HCEC 1CT (cell line): Measurements from ENCODE around the gene TLDC2.

Source experiments
- DNase-seq: peaks from one replicate; pipeline ENCODE4 v3.0.0-alpha.2; 2017

TLDC2 gene

GRCh38 chr20:36850759-36851158 is 25.2 kb upstream of the TLDC2 start:
- no peak for DNase-seq

GRCh38 chr20:36851490-36851889 is 24.4 kb upstream of the TLDC2 start:
- no peak for DNase-seq

GRCh38 chr20:36852187-36852586 is 23.8 kb upstream of the TLDC2 start:
- DNase-seq: no peak

- no peak for DNase-seq
These were observed 21.3 kb upstream of the TLDC2 start for GRCh38 chr20:36854348-36855240.

GRCh38 chr20:36855241-36855657 is 20.7 kb upstream of the TLDC2 start:
- no peak for DNase-seq

GRCh38 chr20:36856195-36856594 is 19.7 kb upstream of the TLDC2 start:
- no peak for DNase-seq

GRCh38 chr20:36856691-36857635 is 19.0 kb upstream of the TLDC2 start:
- DNase-seq: no peak

GRCh38 chr20:36859282-36859555 is 16.7 kb upstream of the TLDC2 start:
- no peak for DNase-seq

GRCh38 chr20:36859700-36860330 is 16.1 kb upstream of the TLDC2 start:
- no peak for DNase-seq

GRCh38 chr20:36860339-36860738 is 15.6 kb upstream of the TLDC2 start:
- DNase-seq: peak; percentile 23

GRCh38 chr20:36860811-36861624 is 14.9 kb upstream of the TLDC2 start:
- DNase-seq: no peak

GRCh38 chr20:36861625-36861874 is 14.4 kb upstream of the TLDC2 start:
- peak; percentile 23 for DNase-seq

- DNase-seq: peak; percentile 85
These were observed 13.8 kb upstream of the TLDC2 start for GRCh38 chr20:36861875-36862801.

- DNase-seq: no peak
These were observed 12.9 kb upstream of the TLDC2 start for GRCh38 chr20:36862857-36863668.

- DNase-seq: no peak
These were observed 10.7 kb upstream of the TLDC2 start for GRCh38 chr20:36865076-36865860.

GRCh38 chr20:36865861-36866149 is 10.1 kb upstream of the TLDC2 start:
- DNase-seq: no peak

- DNase-seq: no peak
These were observed 9.8 kb upstream of the TLDC2 start for GRCh38 chr20:36866164-36866563.

GRCh38 chr20:36866681-36867495 is 9.1 kb upstream of the TLDC2 start:
- peak; percentile 26 for DNase-seq
